Smooth muscle cell (in vitro differentiated cells): Measurements from ENCODE around the gene TMEM167B. TPM values are rescaled to one million over a fixed set of nuclear protein-coding genes. Genes with fewer than 3 reads are reported as not detected.

Experiments
- DNase-seq: peaks from one replicate; lab custom pipeline; 2025; ENCODE audit not compliant: unreplicated experiment; lab: John Stamatoyannopoulos, UW
- H2AFZ ChIP-seq: fragments of 200-600 bp; sonication (generic); 2 replicates; pipeline ENCODE4 v1.6.0; 2016; ENCODE audit warnings: antibody characterized with exemption, low read depth, mild to moderate bottlenecking
- H3F3A ChIP-seq: fragments of 200-600 bp; sonication (generic); 2 replicates; pipeline ENCODE4 v1.6.0; 2017; ENCODE audit warnings: antibody characterized with exemption, low read depth
- H3K27ac ChIP-seq: fragments of 200-600 bp; sonication (generic); 2 replicates; pipeline ENCODE4 v1.5.1; 2016; ENCODE audit warnings: low read depth, mild to moderate bottlenecking
- H3K27me3 ChIP-seq: fragments of 200-600 bp; sonication (generic); 2 replicates; pipeline ENCODE4 v1.6.1; 2016; ENCODE audit warnings: low read depth, mild to moderate bottlenecking
- H3K36me3 ChIP-seq: fragments of 200-600 bp; sonication (generic); 2 replicates; pipeline ENCODE4 v1.5.1; 2016; ENCODE audit warnings: low read depth
- H3K4me1 ChIP-seq: fragments of 200-600 bp; sonication (generic); 2 replicates; pipeline ENCODE4 v1.5.1; 2016; ENCODE audit warnings: low read depth
- H3K4me2 ChIP-seq: fragments of 200-600 bp; sonication (generic); 2 replicates; pipeline ENCODE4 v1.6.0; 2016; ENCODE audit warnings: mild to moderate bottlenecking
- H3K4me3 ChIP-seq: fragments of 200-600 bp; sonication (generic); 2 replicates; pipeline ENCODE4 v1.5.1; 2016; ENCODE audit warnings: mild to moderate bottlenecking
- H3K79me2 ChIP-seq: fragments of 200-600 bp; sonication (generic); 2 replicates; pipeline ENCODE4 v1.6.0; 2016; ENCODE audit warnings: low read depth, mild to moderate bottlenecking
- H3K9ac ChIP-seq: fragments of 200-600 bp; sonication (generic); 2 replicates; pipeline ENCODE4 v1.6.0; 2016; ENCODE audit warnings: low read depth
- H3K9me3 ChIP-seq: fragments of 200-600 bp; sonication (generic); replicated peaks from 2 replicates; pipeline ENCODE4 v1.5.1; 2016; ENCODE audit warnings: low read depth
- H4K20me1 ChIP-seq: fragments of 200-600 bp; sonication (generic); 2 replicates; pipeline ENCODE4 v1.6.0; 2016; ENCODE audit warnings: low read depth
- CTCF ChIP-seq: fragments of 200-600 bp; sonication (generic); IDR thresholded peaks from 2 replicates; pipeline ENCODE4 v1.5.1; 2017; ENCODE audit warnings: borderline replicate concordance, mild to moderate bottlenecking, antibody characterized with exemption; ENCODE audit not compliant: insufficient read depth, poor library complexity, severe bottlenecking
- WGBS: methylation state at CpG from one replicate; pipeline ENCODE4 v1.1.7; 2016; ENCODE audit warnings: low lambda C conversion rate; 5-methylcytosine and 5-hydroxymethylcytosine counted together
- polyA plus RNA-seq: library from polyadenylated mRNA; unstranded; fragments of >200 nt; fragmentation: Nextera tagmentation; extraction: Ambion mirVana; gene quantifications from 2 replicates; pipeline ENCODE4 v1.2.1, GENCODE V29; 2016
- total RNA-seq: library from RNA; depleted of rRNA; stranded (reverse); fragments of >200 nt; gene quantifications from 2 replicates; pipeline ENCODE4 v1.2.3, GENCODE V29; 2014

The TMEM167B gene
- total and polyA plus RNA-seq, 2 experiments from 2014 or later: 24.2 to 31.6 TPM

- peaks cover 13% of the 10 kb centered on the region for H3K4me1 ChIP-seq
- H3F3A ChIP-seq: peaks cover 22% of the 10 kb centered on the region
- H3K27me3 ChIP-seq: no peaks in the 10 kb centered on the region
- H3K36me3 ChIP-seq: peaks cover 7% of the 10 kb centered on the region
- 4% methylated on average over 1 of the region's 1 CpG for WGBS
- DNase-seq: no peak
- H3K79me2 ChIP-seq: peaks cover 38% of the 10 kb centered on the region
- H3K9me3 ChIP-seq: no peaks in the 10 kb centered on the region
- peak overlapping the region; percentile 93 for H2AFZ ChIP-seq
- no peak for TF ChIP-seq CTCF
- H4K20me1 ChIP-seq: peaks cover 6% of the 10 kb centered on the region
- H3K4me2 ChIP-seq: peak overlapping the region; percentile 95
- H3K9ac ChIP-seq: peak overlapping the region; percentile 96
- peak overlapping the region; percentile 91 for H3K4me3 ChIP-seq
- peak overlapping the region; percentile 93 for H3K27ac ChIP-seq
Observed at GRCh38 chr1:109091839-109092193, 1.3 kb downstream of the TMEM167B start.

GRCh38 chr1:109094377-109094803, 3.8 kb downstream of the TMEM167B start:
- peak overlapping the region; percentile 55 for H3K27ac ChIP-seq
- peaks cover 13% of the 10 kb centered on the region for H3K4me1 ChIP-seq
- peaks cover 7% of the 10 kb centered on the region for H3K36me3 ChIP-seq
- H3K27me3 ChIP-seq: no peaks in the 10 kb centered on the region
- TF ChIP-seq CTCF: no peak
- H3K79me2 ChIP-seq: peaks cover 38% of the 10 kb centered on the region
- WGBS: 62% methylated on average over 7 of the region's 7 CpGs
- no peak overlapping the region for H3K9ac ChIP-seq
- no peak overlapping the region for H2AFZ ChIP-seq
- no peaks in the 10 kb centered on the region for H3K9me3 ChIP-seq
- no peak for DNase-seq
- H3K4me2 ChIP-seq: peak overlapping the region; percentile 14
- peaks cover 23% of the 10 kb centered on the region for H3F3A ChIP-seq
- no peak overlapping the region for H3K4me3 ChIP-seq
- peaks cover 6% of the 10 kb centered on the region for H4K20me1 ChIP-seq

- Histone ChIP-seq H4K20me1 (peaks cover 6% of the 10 kb centered on the region), H3K4me1 (peaks cover 13% of the 10 kb centered on the region), H3K36me3 (peaks cover 7% of the 10 kb centered on the region), H2AFZ (no peak overlapping the region), H3K27ac (peak overlapping the region; percentile 55), H3K4me2 (no peak overlapping the region), H3K79me2 (peaks cover 38% of the 10 kb centered on the region), H3K4me3 (no peak overlapping the region), H3F3A (peaks cover 23% of the 10 kb centered on the region), H3K27me3 (no peaks in the 10 kb centered on the region), H3K9ac (no peak overlapping the region), H3K9me3 (no peaks in the 10 kb centered on the region)
- TF ChIP-seq CTCF: no peak
- WGBS: 95% methylated on average over 1 of the region's 1 CpG
- DNase-seq: no peak
Observed at GRCh38 chr1:109094871-109095270, 4.3 kb downstream of the TMEM167B start.

GRCh38 chr1:109095631-109096030, 5.1 kb downstream of the TMEM167B start:
- no peak for DNase-seq
- H3K27me3 ChIP-seq: no peaks in the 10 kb centered on the region
- H3K4me1 ChIP-seq: peaks cover 13% of the 10 kb centered on the region
- peaks cover 23% of the 10 kb centered on the region for H3F3A ChIP-seq
- no peak overlapping the region for H3K4me3 ChIP-seq
- peaks cover 6% of the 10 kb centered on the region for H4K20me1 ChIP-seq
- H2AFZ ChIP-seq: no peak overlapping the region
- WGBS: 100% methylated on average over 1 of the region's 1 CpG
- H3K27ac ChIP-seq: peak overlapping the region; percentile 36
- peaks cover 7% of the 10 kb centered on the region for H3K36me3 ChIP-seq
- no peak overlapping the region for H3K4me2 ChIP-seq
- H3K9me3 ChIP-seq: no peaks in the 10 kb centered on the region
- peaks cover 44% of the 10 kb centered on the region for H3K79me2 ChIP-seq
- no peak overlapping the region for H3K9ac ChIP-seq
- TF ChIP-seq CTCF: no peak
